Neuronal stem cell (in vitro differentiated cells): ENCODE data around the gene HNRNPU. TPM values are rescaled to one million over a fixed set of nuclear protein-coding genes. Genes with fewer than 3 reads are reported as not detected.

Experiments used
- DNase-seq: peaks from one replicate; pipeline ENCODE4 v3.0.0-alpha.2; 2013; ENCODE audit warnings: low spot score
- H2AFZ ChIP-seq: one replicate; pipeline ENCODE4 v1.6.1; 2013; ENCODE audit warnings: mild to moderate bottlenecking, low read length, inconsistent platforms
- H2AK5ac ChIP-seq: 2 replicates; pipeline ENCODE4 v1.6.1; 2013; ENCODE audit warnings: low read depth, mild to moderate bottlenecking, inconsistent platforms, low read length, moderate library complexity, mixed read lengths
- H2BK120ac ChIP-seq: 2 replicates; pipeline ENCODE4 v1.6.1; 2013; ENCODE audit warnings: low read depth, mild to moderate bottlenecking, inconsistent platforms, low read length, moderate library complexity, mixed read lengths
- H2BK12ac ChIP-seq: one replicate; pipeline ENCODE4 v1.6.1; 2013; ENCODE audit warnings: low read length, inconsistent platforms
- H2BK15ac ChIP-seq: 2 replicates; pipeline ENCODE4 v1.6.1; 2013; ENCODE audit warnings: mild to moderate bottlenecking, low read length, inconsistent platforms, mixed read lengths
- H2BK5ac ChIP-seq: one replicate; pipeline ENCODE4 v1.6.1; 2013; ENCODE audit warnings: inconsistent platforms, mild to moderate bottlenecking, low read length, moderate library complexity
- H3K14ac ChIP-seq: one replicate; pipeline ENCODE4 v1.6.1; 2013; ENCODE audit warnings: low read length, inconsistent platforms
- H3K18ac ChIP-seq: 2 replicates; pipeline ENCODE4 v1.6.1; 2013; ENCODE audit warnings: low read length, inconsistent platforms
- H3K23ac ChIP-seq: 2 replicates; pipeline ENCODE4 v1.6.1; 2013; ENCODE audit warnings: low read depth, mild to moderate bottlenecking, mixed read lengths, low read length, inconsistent platforms; ENCODE audit not compliant: poor library complexity
- H3K27ac ChIP-seq: replicated peaks from 3 replicates; pipeline ENCODE4 v1.5.1; 2013; ENCODE audit warnings: low read length, inconsistent platforms
- H3K27me3 ChIP-seq, 3 experiments: 2 replicates each; pipeline ENCODE4 v1.6.1; 2013; ENCODE audit warnings: low read length in 3 of 3, mild to moderate bottlenecking in 2 of 3, inconsistent platforms in 1 of 3, low read depth in 1 of 3, mixed read lengths in 1 of 3, moderate library complexity in 1 of 3; ENCODE audit not compliant: control insufficient read depth in 3 of 3, insufficient read depth in 3 of 3
- H3K36me3 ChIP-seq, 2 donors: replicated peaks in 1 of 2; 2 replicates each; pipeline ENCODE4 v1.6.1; 2013; ENCODE audit warnings: low read length in 2 of 2; ENCODE audit not compliant: control insufficient read depth in 2 of 2, insufficient read depth in 2 of 2
- H3K4ac ChIP-seq: 2 replicates; pipeline ENCODE4 v1.6.1; 2013; ENCODE audit warnings: inconsistent platforms, mild to moderate bottlenecking, low read length, moderate library complexity
- H3K4me1 ChIP-seq, 2 donors: 1 replicate in 1 of 2; 2 replicates in 1 of 2; pipeline ENCODE4 v1.6.1; 2013; ENCODE audit warnings: low read length in 2 of 2, low read depth in 1 of 2; ENCODE audit not compliant: control insufficient read depth in 2 of 2, insufficient read depth in 1 of 2
- H3K4me2 ChIP-seq: one replicate; pipeline ENCODE4 v1.6.1; 2013; ENCODE audit warnings: mild to moderate bottlenecking, low read length, inconsistent platforms; ENCODE audit not compliant: insufficient read depth, poor library complexity, severe bottlenecking
- H3K4me3 ChIP-seq, 2 donors: 2 replicates each; pipeline ENCODE4 v1.5.1; 2013; ENCODE audit warnings: low read length in 2 of 2, mild to moderate bottlenecking in 2 of 2, inconsistent platforms in 1 of 2, moderate library complexity in 1 of 2
- H3K79me1 ChIP-seq: one replicate; pipeline ENCODE4 v1.6.1; 2013; ENCODE audit warnings: low read depth, mild to moderate bottlenecking, inconsistent platforms, low read length, moderate library complexity
- H3K9ac ChIP-seq: one replicate; pipeline ENCODE4 v1.6.1; 2013; ENCODE audit warnings: mild to moderate bottlenecking, low read depth, low read length, inconsistent platforms; ENCODE audit not compliant: poor library complexity
- H3K9me3 ChIP-seq, 2 donors: replicated peaks in 1 of 2; 2 replicates each; pipeline versions ENCODE3 to v1.6.1; 2013; ENCODE audit warnings: low read length in 2 of 2, mild to moderate bottlenecking in 2 of 2, inconsistent platforms in 1 of 2, low read depth in 1 of 2, mixed read lengths in 1 of 2, moderate library complexity in 1 of 2; ENCODE audit not compliant: control insufficient read depth in 2 of 2, insufficient read depth in 1 of 2
- H4K8ac ChIP-seq: one replicate; pipeline ENCODE4 v1.6.1; 2013; ENCODE audit warnings: low read depth, mild to moderate bottlenecking, inconsistent platforms, low read length, moderate library complexity
- H4K91ac ChIP-seq: one replicate; pipeline ENCODE4 v1.6.1; 2013; ENCODE audit warnings: low read length, low read depth, mild to moderate bottlenecking, inconsistent platforms; ENCODE audit not compliant: poor library complexity
- WGBS, 2 donors: extraction: QIAGEN DNeasy Blood & Tissue Kit; methylation state at CpG; one replicate each; pipeline ENCODE4 v1.1.7; 2013; ENCODE audit warnings: missing lambda C conversion rate in 2 of 2, mixed read lengths in 1 of 2; ENCODE audit not compliant: insufficient read length in 2 of 2, insufficient replicate concordance in 1 of 2; ENCODE audit errors: extremely low coverage in 2 of 2; 5-methylcytosine and 5-hydroxymethylcytosine counted together
- polyA plus RNA-seq, 2 experiments: library from polyadenylated mRNA; stranded (reverse); fragments of 200-250 nt; gene quantifications; one replicate each; pipeline ENCODE4 v1.2.3, GENCODE V29; 2013

Gene HNRNPU
- 302 TPM for polyA plus RNA-seq (2013, experiment 1 of 2)
- 312 TPM for polyA plus RNA-seq (2013, experiment 2 of 2)

- Histone ChIP-seq H2BK12ac (no peak within 1 kb of the TSS), H2BK15ac (peak within 1 kb of the TSS; percentile 98), H3K9me3 (peaks cover 0 to 2% of the 10 kb centered on the region in 2 donors), H3K4ac (peak within 1 kb of the TSS; percentile 32), H4K91ac (peak within 1 kb of the TSS; percentile 93), H2BK120ac (peak within 1 kb of the TSS; percentile 57), H2AFZ (peak within 1 kb of the TSS; percentile 75), H3K14ac (peak within 1 kb of the TSS; percentile 99), H2AK5ac (peak within 1 kb of the TSS; percentile 96), H3K18ac (peak within 1 kb of the TSS; percentile 97), H3K27ac (peak within 1 kb of the TSS; percentile 98), H3K79me1 (peaks cover 5% of the 10 kb centered on the region), H3K9ac (peak within 1 kb of the TSS; percentile 100), H2BK5ac (peak within 1 kb of the TSS; percentile 99), H3K4me2 (peak within 1 kb of the TSS; percentile 71), H3K4me1 (peaks cover 7 to 28% of the 10 kb centered on the region in 2 donors), H4K8ac (peak within 1 kb of the TSS; percentile 78), H3K23ac (peak within 1 kb of the TSS; percentile 100), H3K4me3 (peak within 1 kb of the TSS; percentile 99 to 100), H3K36me3 (peaks cover 9 to 36% of the 10 kb centered on the region in 2 donors), H3K27me3 (no peaks in the 10 kb centered on the region)
- peak; percentile 94 for DNase-seq
- WGBS, 2 donors, result no CpG with 5 or more reads among the region's 71 CpGs
Observed at GRCh38 chr1:244864253-244865027, at the start of gene HNRNPU. Gene HNRNPU (minus strand): TSS chr1:244864543. CDS start chr1:244864307, 236 bp downstream.

GRCh38 chr1:244913806-244914205 lies 49.5 kb upstream of the HNRNPU start:
- no CpG with 5 or more reads among the region's 15 CpGs for WGBS, 2 donors
- H2BK12ac ChIP-seq, result no peak overlapping the region
- no peak overlapping the region for H2BK120ac ChIP-seq

GRCh38 chr1:244904119-244904518 lies 39.8 kb upstream of the HNRNPU start:
- Histone ChIP-seq H3K9me3 (no peaks in the 10 kb centered on the region), H3K18ac (no peak overlapping the region), H3K36me3 (no peaks in the 10 kb centered on the region), H2BK120ac (no peak overlapping the region), H3K4ac (no peak overlapping the region), H3K23ac (no peak overlapping the region), H3K79me1 (no peaks in the 10 kb centered on the region), H3K27ac (no peak overlapping the region), H2BK12ac (no peak overlapping the region), H3K9ac (no peak overlapping the region), H2BK15ac (no peak overlapping the region), H2BK5ac (no peak overlapping the region), H2AFZ (no peak overlapping the region), H2AK5ac (no peak overlapping the region), H3K27me3 (no peaks in the 10 kb centered on the region), H4K8ac (no peak overlapping the region), H4K91ac (no peak overlapping the region), H3K14ac (no peak overlapping the region), H3K4me2 (no peak overlapping the region), H3K4me1 (peaks cover 0 to 5% of the 10 kb centered on the region in 2 donors), H3K4me3 (no peak overlapping the region)
- no CpG with 5 or more reads among the region's 3 CpGs for WGBS, 2 donors
- no peak for DNase-seq

More at GRCh38 chr1:244913806-244914205, 49.5 kb upstream of the HNRNPU start:
- Histone ChIP-seq H2BK15ac (no peak overlapping the region), H3K23ac (no peak overlapping the region), H4K91ac (no peak overlapping the region), H3K4me1 (no peaks in the 10 kb centered on the region), H4K8ac (no peak overlapping the region), H3K4me2 (no peak overlapping the region), H3K4me3 (no peak overlapping the region), H3K27ac (no peak overlapping the region), H2AK5ac (no peak overlapping the region), H3K18ac (no peak overlapping the region), H3K79me1 (no peaks in the 10 kb centered on the region), H3K27me3 (peaks cover 0 to 27% (median under 1%) of the 10 kb centered on the region in 3 experiments), H2AFZ (no peak overlapping the region), H3K14ac (no peak overlapping the region), H3K9ac (no peak overlapping the region), H3K36me3 (no peaks in the 10 kb centered on the region), H3K4ac (no peak overlapping the region), H3K9me3 (no peaks in the 10 kb centered on the region), H2BK5ac (no peak overlapping the region)
- DNase-seq, result no peak

GRCh38 chr1:244901400-244902015 lies 37.2 kb upstream of the HNRNPU start:
- Histone ChIP-seq H3K4me2 (no peak overlapping the region), H2BK5ac (no peak overlapping the region), H3K9ac (no peak overlapping the region), H3K36me3 (no peaks in the 10 kb centered on the region), H2AFZ (no peak overlapping the region), H3K4me3 (no peak overlapping the region), H3K27me3 (no peaks in the 10 kb centered on the region), H2AK5ac (no peak overlapping the region), H2BK120ac (no peak overlapping the region), H3K27ac (no peak overlapping the region), H4K91ac (no peak overlapping the region), H3K14ac (no peak overlapping the region), H3K4ac (no peak overlapping the region), H3K79me1 (no peaks in the 10 kb centered on the region), H3K4me1 (peaks cover 0 to 5% of the 10 kb centered on the region in 2 donors), H2BK15ac (no peak overlapping the region), H3K9me3 (no peaks in the 10 kb centered on the region), H4K8ac (no peak overlapping the region), H3K18ac (no peak overlapping the region), H2BK12ac (no peak overlapping the region), H3K23ac (no peak overlapping the region)
- WGBS, 2 donors, result no CpG with 5 or more reads among the region's 6 CpGs
- DNase-seq, result no peak
